Measurements from ENCODE around the gene DOHH. TPM values are rescaled to one million over a fixed set of nuclear protein-coding genes. Genes with fewer than 3 reads are reported as not detected.

Gene DOHH, protein sequence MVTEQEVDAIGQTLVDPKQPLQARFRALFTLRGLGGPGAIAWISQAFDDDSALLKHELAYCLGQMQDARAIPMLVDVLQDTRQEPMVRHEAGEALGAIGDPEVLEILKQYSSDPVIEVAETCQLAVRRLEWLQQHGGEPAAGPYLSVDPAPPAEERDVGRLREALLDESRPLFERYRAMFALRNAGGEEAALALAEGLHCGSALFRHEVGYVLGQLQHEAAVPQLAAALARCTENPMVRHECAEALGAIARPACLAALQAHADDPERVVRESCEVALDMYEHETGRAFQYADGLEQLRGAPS
- 29.4 and 40.5 TPM in 2 replicates for total RNA-seq (2014; rRNA removed; shearing (Covaris generic))

DNA sequence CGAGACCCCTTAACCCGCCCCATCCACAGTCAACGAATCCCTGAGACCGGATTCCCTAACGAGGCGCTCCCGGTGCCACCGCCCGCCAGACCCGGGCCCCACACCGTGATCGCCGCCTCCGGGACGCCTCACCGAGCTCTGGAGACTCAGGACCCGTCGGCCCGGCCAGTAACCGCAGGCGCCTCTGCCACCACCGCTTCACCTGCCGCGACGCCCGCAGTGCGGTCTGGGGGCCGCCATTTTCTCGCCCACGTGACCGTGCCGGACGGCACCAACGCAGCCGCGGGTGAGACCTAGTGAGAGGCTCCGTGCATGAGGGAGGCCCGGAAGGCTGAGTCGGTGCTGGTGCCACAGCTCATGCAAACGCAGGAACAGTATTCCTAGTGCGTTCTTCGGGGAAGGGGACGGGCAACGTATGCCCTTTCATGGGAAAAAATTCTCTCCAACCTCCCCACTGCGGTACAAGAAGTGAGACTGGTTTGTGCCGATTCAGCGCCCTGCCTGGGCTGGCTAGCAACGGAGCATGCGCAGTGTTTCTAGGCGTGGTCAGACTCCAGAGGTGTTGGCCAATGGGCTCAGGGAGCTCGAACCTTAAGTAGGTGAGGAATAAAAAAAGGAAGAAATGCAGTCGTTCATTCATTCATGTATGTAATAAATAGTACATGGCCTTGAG is at the start of gene DOHH:
TSS of gene DOHH (minus strand) at position 246 of the 673 bp plus-strand sequence. CDS start 3,860 bp downstream, outside the sequence.
- Histone ChIP-seq H3K36me3 (peaks cover 21% of the 10 kb centered on the region), H3K27ac (peak within 1 kb of the TSS; percentile 98), H3K9me3 (replicated peaks) (no peaks in the 10 kb centered on the region), H3K4me1 (replicated peaks) (peaks cover 14% of the 10 kb centered on the region), H3K27me3 (replicated peaks) (no peaks in the 10 kb centered on the region), H3K4me3 (peak within 1 kb of the TSS; percentile 85)
- DNase-seq (ENCODE audit: low read depth in 1 of 2, low spot score in 2 of 2) = peak; percentile 96

DNA sequence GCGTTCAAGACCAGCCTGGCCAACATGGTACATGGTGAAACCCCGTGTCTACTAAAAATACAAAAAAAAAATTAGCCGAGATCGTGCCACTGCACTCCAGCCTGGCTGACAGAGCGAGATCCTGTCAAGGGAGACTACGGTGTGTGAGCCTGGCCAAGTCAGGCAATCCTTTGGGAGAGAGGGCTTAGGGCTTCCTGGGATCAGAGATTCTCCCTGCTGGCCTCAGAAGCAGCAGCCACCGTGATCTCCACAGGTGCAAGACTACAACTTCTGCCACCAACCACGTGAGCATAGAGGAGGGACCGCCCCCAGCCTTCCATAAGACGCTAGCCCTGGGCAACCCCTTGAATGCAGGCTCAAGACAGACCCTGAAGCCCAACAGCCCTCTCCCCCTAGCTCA is 49.3 kb upstream of the DOHH start:
- H3K27me3 ChIP-seq (replicated peaks) = no peaks in the 10 kb centered on the region
- H3K27ac ChIP-seq = no peak overlapping the region
- H3K4me3 ChIP-seq = no peak overlapping the region
- H3K36me3 ChIP-seq = peaks cover 80% of the 10 kb centered on the region
- no peaks in the 10 kb centered on the region for H3K9me3 ChIP-seq (replicated peaks)
- no peak for DNase-seq (ENCODE audit: low read depth in 1 of 2, low spot score in 2 of 2)
- peaks cover 16% of the 10 kb centered on the region for H3K4me1 ChIP-seq (replicated peaks)

DNA sequence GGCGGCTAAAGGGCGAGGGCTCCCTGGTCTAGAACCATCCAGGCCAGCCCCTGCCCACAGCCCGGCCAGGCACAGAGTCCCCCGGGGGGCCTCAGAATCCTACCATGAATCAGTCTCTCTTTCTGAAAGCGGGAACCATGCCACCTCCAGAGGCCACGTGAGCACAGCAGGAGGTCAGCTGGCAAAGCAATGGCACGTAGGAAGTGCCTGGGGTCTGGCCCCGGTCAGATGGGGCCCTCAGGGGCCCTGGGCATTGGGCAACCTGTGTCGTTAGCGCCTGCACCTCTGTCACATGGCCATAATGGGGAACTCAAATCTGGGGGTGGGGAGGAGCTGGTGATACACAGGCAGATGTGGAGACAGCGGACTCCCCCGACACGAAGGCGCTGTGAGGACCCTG is 48.1 kb upstream of the DOHH start:
- Histone ChIP-seq H3K4me3 (no peak overlapping the region), H3K4me1 (replicated peaks) (peaks cover 12% of the 10 kb centered on the region), H3K27ac (no peak overlapping the region), H3K36me3 (peaks cover 87% of the 10 kb centered on the region), H3K9me3 (replicated peaks) (no peaks in the 10 kb centered on the region), H3K27me3 (replicated peaks) (no peaks in the 10 kb centered on the region)
- DNase-seq (ENCODE audit: low read depth in 1 of 2, low spot score in 2 of 2) = no peak

DNA sequence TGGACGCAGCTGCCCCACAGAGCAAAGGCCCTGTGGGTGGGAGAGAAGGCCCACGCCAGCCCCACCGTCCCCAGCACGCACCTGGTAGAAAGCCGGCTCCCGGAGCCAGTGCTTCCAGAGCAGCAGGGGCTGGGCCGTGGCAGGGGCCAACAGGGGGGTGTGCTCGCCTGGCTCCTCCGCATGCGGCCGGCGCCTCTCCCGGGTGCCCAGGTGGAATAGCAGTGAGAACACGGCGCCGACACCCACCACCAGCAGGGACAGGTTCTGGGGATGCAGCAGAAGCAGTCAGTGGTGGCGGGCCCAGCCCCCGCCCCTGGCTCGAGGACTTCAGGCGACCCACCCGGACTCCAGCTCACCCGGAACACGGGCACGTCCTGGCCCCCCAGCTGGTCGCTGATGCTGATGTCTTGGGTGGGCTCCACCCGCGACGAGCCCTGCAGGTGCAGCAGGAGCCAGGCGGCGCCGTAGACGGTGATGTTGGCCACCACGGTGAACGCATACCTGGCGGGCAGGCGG is 47.4 kb upstream of the DOHH start:
- Histone ChIP-seq H3K27me3 (replicated peaks) (no peaks in the 10 kb centered on the region), H3K9me3 (replicated peaks) (no peaks in the 10 kb centered on the region), H3K4me3 (no peak overlapping the region), H3K36me3 (peaks cover 88% of the 10 kb centered on the region), H3K27ac (no peak overlapping the region), H3K4me1 (replicated peaks) (peaks cover 7% of the 10 kb centered on the region)
- DNase-seq (ENCODE audit: low read depth in 1 of 2, low spot score in 2 of 2) = no peak

DNA sequence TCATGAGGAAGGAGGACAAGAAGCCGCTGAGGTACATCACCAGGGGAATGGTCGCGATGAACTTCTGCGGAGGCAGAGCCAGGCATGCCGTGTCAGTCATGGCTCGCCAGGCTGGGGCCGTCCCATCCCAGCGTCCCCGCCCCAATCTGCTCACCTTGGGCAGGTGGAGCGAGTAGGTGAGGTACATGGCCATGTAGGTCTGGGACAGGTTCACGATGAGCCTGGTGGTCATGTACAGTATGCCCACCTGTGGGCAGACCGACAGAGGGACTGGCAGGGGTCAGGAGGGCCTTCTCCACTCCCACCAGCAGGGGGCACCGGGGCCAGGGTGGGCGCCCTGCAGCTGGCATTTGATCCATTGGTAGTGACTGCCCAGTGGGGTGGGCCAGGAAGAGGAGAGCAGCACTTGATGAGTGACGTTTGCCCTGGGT is 46.8 kb upstream of the DOHH start:
- H3K9me3 ChIP-seq (replicated peaks) = no peaks in the 10 kb centered on the region
- H3K4me1 ChIP-seq (replicated peaks) = peaks cover 3% of the 10 kb centered on the region; the same call in 1 of the 2 replicates
- no peak for DNase-seq (ENCODE audit: low read depth in 1 of 2, low spot score in 2 of 2)
- H3K36me3 ChIP-seq = peaks cover 89% of the 10 kb centered on the region
- no peaks in the 10 kb centered on the region for H3K27me3 ChIP-seq (replicated peaks)
- H3K4me3 ChIP-seq = no peak overlapping the region
- no peak overlapping the region for H3K27ac ChIP-seq

DNA sequence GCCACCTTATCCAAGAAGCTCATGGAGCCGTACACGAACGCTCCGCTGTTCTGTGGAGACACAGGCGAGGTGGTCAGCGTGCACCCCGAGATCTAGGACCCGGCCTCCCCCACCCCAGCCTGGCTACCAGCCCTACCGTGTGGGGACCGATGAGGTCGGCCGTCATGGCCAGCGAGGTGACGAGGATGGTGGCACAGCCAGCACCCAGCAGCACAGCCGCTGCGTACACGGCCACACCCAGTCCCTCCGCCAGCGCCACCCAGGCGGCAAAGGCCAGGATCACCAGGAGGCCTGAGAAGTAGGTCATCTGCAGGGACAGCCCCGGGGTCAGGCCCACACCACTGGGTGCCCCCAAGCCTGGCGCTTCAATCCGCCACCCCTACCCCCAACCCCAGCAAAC is 45.6 kb upstream of the DOHH start:
- no peak for DNase-seq (ENCODE audit: low read depth in 1 of 2, low spot score in 2 of 2)

DNA sequence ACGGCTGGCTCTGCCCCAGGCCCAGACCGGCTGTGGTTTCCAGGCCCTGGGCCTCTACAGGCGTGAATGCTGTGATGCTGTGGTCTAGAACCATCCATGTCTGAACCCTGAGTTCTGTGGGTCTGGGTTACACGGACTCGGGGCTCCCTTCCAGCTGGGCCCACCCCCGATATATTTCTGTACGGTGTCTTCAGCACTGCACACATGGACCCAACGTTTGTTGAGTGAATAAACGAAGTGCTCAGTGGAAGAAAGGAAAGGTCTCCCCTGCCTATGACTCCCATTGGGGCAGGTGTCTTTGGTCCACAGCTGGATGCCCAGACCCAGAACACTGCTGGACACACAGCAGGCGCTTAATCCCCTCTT is 45.2 kb upstream of the DOHH start:
- peaks cover 3% of the 10 kb centered on the region; the same call in 1 of the 2 replicates for H3K4me1 ChIP-seq (replicated peaks)
- H3K27me3 ChIP-seq (replicated peaks) = no peaks in the 10 kb centered on the region
- no peak overlapping the region for H3K4me3 ChIP-seq
- H3K9me3 ChIP-seq (replicated peaks) = no peaks in the 10 kb centered on the region
- H3K27ac ChIP-seq = no peak overlapping the region
- H3K36me3 ChIP-seq = peaks cover 79% of the 10 kb centered on the region
- DNase-seq (ENCODE audit: low read depth in 1 of 2, low spot score in 2 of 2) = no peak

More for the DNA sequence above, 45.6 kb upstream of the DOHH start:
- Histone ChIP-seq H3K27ac (no peak overlapping the region), H3K4me1 (replicated peaks) (peaks cover 3% of the 10 kb centered on the region; the same call in 1 of the 2 replicates), H3K27me3 (replicated peaks) (no peaks in the 10 kb centered on the region), H3K9me3 (replicated peaks) (no peaks in the 10 kb centered on the region), H3K4me3 (no peak overlapping the region), H3K36me3 (peaks cover 83% of the 10 kb centered on the region)

DNA sequence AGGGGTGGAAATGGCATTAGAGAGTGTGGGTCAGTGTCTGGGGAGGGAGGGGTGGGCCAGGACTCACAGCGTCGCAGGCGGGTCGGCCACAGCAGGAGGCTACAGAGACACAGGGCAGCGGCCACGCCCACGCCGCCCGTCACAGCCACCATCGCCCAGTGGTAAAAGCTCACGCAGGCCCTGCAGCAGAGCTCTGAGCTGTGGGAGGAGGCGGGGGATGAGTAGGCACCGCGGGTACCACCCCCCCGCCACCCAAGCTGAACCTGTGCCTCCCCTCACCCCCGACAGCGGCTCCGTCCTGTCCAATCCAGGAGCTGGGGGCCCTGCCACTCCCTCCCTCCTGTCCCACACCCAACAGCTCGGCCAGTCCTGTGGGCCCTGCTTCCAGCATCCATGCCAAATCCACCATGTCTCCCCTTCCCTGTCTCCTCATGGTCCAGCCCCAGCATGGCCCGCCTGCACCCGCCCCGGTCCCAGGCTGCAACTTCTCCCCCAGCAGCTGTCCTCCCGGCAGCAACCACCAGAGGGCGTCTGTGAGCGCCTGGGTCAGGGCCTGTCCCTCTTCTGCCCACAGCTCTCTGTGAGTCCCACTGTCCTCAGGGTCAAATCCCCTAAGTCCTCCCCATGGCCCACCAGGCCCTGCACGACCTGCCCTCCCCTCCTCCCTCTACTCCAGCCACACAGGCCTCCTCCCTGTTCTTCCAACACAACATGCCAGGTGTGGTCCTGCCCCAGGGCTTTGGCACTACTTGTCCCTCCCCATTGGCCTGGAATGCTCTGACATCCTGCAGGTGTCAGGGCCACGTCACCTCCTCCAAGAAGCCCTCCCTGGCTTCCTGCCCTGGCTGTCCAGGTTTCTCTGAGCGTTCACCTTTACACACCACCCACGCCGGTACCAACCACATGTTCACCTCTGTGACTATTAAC is 44.5 kb upstream of the DOHH start:
- Histone ChIP-seq H3K36me3 (peaks cover 74% of the 10 kb centered on the region), H3K27ac (no peak overlapping the region), H3K4me1 (replicated peaks) (peaks cover 3% of the 10 kb centered on the region; the same call in 1 of the 2 replicates), H3K27me3 (replicated peaks) (no peaks in the 10 kb centered on the region), H3K9me3 (replicated peaks) (no peaks in the 10 kb centered on the region), H3K4me3 (no peak overlapping the region)
- peak; percentile 69 to 79 for DNase-seq (ENCODE audit: low read depth in 1 of 2, low spot score in 2 of 2)

DNA sequence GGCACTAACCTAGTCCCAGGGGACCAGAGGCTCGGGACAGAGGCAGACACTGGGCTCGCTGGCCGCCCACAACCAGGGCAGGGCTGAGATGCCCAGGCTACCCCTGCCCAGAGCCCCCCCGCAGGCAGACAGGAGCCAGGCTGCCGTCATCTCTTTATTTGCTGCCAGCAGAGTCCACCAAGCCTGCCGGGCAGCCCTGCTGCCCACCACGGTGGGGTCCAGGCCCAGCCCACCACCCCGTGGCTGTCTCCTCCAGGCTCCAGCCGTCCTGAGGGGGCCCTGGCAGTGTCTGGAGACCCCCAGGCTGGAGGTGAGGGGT is 43.5 kb upstream of the DOHH start:
- Histone ChIP-seq H3K4me1 (replicated peaks) (peaks cover 7% of the 10 kb centered on the region), H3K4me3 (no peak overlapping the region), H3K36me3 (peaks cover 73% of the 10 kb centered on the region), H3K9me3 (replicated peaks) (no peaks in the 10 kb centered on the region), H3K27ac (no peak overlapping the region), H3K27me3 (replicated peaks) (no peaks in the 10 kb centered on the region)
- DNase-seq (ENCODE audit: low read depth in 1 of 2, low spot score in 2 of 2) = no peak

DNA sequence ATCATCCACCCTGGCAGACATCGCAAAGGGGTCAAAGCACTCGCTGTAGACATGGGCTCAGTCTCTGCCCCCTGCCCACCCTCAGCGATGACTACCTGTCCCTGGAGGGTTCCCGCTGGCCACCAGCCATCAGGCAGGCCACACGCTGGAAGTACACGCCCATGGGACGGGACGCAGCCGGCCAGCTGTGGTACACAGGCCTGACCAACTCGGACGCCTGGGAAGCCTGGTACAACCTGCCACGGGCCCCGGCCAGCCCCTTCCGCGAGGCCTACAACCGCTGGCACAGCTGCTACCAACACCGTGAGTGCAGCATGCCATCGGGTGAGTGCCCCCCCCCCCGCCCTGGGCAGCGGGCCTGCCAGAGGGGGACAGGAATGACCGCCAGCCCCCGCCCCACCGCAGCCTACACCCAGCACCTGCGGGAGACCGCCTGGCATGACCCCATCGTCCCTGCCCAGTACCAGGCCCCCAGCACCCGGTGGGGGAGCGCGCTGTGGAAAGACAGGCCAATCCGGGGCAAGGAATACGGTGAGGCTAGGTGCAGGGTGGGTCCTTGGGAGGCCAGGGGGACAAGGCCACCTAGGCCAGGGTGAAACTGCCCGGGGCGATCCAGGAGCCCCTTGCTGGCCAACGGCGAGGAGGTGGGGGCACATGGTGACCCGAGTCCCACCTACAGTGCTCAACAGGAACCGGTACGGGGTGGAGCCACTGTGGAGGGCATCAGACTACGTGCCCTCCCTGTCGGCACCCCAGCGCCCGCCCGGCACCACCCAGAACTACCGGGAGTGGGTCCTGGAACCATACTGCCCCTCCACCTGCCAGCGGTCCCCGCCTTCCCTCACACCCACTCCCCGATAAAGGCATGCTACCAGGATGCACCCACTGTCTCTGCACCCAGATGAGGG is 42.9 kb upstream of the DOHH start:
- peaks cover 72% of the 10 kb centered on the region for H3K36me3 ChIP-seq
- no peak overlapping the region for H3K4me3 ChIP-seq
- peak in 1 of 2 experiments; percentile 46 for DNase-seq (ENCODE audit: low read depth in 1 of 2, low spot score in 2 of 2)
- H3K4me1 ChIP-seq (replicated peaks) = peaks cover 13% of the 10 kb centered on the region
- H3K27ac ChIP-seq = no peak overlapping the region
- H3K27me3 ChIP-seq (replicated peaks) = no peaks in the 10 kb centered on the region
- no peaks in the 10 kb centered on the region for H3K9me3 ChIP-seq (replicated peaks)

DNA sequence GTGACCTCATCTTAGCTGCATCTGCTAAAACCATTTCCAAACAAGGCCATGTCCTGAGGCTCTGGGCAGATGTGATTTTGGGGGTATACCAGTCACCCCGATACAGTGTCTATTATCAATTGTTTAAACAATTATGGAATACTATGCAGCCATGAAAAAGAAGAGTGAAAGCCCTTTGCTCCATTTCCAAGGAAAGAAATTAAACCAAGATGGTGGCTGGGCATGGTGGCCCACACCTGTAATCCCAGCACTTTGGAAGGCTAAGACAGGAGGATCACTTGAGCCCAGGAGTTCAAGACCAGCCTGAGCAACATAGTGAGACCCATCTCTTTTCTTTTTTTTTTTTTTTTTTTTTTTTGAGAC is 39.3 kb upstream of the DOHH start:
- Histone ChIP-seq H3K27me3 (replicated peaks) (no peaks in the 10 kb centered on the region), H3K4me1 (replicated peaks) (peaks cover 17% of the 10 kb centered on the region), H3K4me3 (no peak overlapping the region), H3K36me3 (peaks cover 67% of the 10 kb centered on the region), H3K9me3 (replicated peaks) (no peaks in the 10 kb centered on the region), H3K27ac (no peak overlapping the region)
- no peak for DNase-seq (ENCODE audit: low read depth in 1 of 2, low spot score in 2 of 2)

DNA sequence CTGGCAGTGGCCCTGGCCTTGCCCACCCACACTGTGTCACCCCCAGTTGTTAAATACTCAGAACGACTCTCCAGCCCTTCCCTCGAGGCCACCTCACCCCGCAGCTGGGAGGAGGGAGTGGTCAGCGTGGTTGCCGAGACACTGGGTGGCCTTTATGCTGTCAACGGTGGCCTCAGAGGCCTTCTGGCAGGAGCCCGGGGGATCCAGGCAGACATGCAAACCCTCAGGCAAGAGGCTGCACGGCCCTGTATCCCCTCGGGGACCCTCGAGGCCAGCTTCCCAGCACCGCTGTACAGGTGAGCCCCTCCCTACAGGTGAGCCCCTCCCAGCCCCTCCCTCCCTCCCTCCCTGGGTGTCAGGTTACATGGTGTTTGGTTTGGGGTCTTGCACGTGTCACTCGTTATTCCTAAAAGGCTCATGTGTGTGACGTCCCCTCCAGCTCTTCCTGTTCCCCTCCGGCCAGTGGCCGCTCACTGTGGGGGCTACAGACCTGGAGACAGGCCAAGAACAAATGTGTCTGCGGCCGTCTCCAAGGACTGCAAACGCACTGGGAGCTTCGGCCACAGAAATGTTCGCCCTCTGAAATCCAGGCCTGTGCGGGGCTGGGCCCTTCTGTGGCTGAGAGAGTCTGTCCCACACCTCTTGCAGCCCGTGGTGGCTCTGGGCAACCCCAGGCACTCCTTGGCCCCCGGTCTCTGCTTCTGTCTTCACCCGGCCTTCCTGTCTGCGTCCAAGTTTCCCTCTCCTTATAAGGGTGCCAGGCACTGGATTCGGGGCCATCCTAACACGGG is 38.7 kb upstream of the DOHH start, which contains the start of gene TEKTIP1:
TSS of gene TEKTIP1 (plus strand) at position 210 of the 791 bp plus-strand sequence. CDS start at position 214, 4 bp downstream.
- peak; percentile 48 to 76 for DNase-seq (ENCODE audit: low read depth in 1 of 2, low spot score in 2 of 2)
- Histone ChIP-seq H3K36me3 (peaks cover 67% of the 10 kb centered on the region), H3K27me3 (replicated peaks) (no peaks in the 10 kb centered on the region), H3K9me3 (replicated peaks) (no peaks in the 10 kb centered on the region), H3K27ac (no peak within 1 kb of the TSS), H3K4me3 (no peak within 1 kb of the TSS), H3K4me1 (replicated peaks) (peaks cover 17% of the 10 kb centered on the region)

Measured in SJSA1 (cell line).